Measurements from ENCODE around the gene CELF4. TPM values are rescaled to one million over a fixed set of nuclear protein-coding genes. Genes with fewer than 3 reads are reported as not detected.

CELF4 gene
- total RNA-seq, 1 donor from 2014 or later: not detected

DNA sequence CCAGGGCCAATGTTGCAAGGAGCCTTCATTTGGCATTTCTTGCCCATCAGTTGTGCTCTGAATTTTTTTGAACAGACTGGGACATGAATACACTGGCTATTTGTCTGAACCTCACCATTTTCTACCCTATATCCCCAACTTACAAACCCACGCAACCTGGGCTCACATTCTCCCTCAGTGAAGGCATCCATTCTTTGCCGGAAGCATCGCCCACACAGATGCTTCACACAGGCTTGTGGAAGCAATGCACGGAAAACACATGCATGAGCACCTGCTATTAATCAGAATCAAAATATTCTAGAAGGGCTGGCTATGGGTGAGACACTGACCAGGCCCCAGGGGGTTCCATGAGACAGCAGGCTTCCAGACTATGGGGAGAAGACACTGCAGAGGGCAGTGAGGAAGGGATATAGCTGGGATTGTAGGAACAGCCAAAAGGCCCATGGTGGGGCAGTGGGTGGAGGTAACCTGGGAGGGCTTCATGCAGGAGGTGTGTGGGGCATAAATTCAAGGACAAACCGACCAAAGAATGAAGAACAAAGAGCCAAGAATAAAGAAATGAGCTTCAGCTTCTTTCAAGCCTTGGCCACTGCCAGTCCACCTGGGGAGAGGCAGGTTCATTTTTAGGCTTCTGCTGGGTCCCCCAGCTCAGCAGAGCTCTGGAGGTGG lies 261.5 kb downstream of the CELF4 start:
- DNase-seq (ENCODE audit: low spot score) (no peak), ATAC-seq (no peak)

DNA sequence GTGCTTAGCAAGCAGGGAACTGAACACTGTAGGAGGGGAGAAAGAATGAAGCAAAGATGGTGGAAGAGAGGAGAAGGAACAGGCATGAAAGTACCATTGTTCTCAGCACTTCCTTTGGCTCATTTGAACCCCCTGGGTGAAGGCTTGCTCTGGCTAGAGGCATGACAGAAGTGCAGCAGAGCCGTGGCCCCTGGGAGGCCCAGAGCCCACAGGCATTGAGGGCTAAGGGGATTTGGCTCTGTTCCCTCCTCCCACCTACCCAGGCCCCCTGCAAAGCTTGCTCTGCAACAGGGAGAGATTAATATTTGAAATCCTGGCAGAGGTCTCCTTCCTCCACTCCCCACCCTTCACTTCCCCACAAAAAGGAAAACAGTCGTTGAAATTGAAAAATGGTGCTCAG lies 262.6 kb downstream of the CELF4 start:
- DNase-seq (ENCODE audit: low spot score) (no peak), ATAC-seq (no peak)

DNA sequence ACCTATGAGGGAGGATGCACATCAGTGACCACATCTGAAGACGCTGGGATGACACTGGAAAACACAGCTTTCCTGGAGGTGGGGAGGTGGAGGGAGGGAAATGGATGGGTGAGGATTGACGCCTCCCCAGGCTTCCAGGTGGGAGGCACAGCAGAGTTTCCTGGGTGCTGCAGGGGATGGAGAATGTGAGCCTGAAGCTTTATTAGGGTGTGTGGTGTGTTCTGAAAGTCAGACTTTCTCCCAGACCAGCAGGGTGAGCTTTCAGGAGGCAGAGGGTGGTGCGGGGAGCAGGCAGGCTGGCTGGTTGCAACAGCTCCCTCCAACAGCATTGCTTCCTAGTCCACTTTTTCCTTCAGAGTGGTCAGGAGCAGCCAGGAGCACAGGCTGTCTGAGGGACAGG lies 263.1 kb downstream of the CELF4 start:
- DNase-seq (ENCODE audit: low spot score): no peak
- ATAC-seq: no peak

DNA sequence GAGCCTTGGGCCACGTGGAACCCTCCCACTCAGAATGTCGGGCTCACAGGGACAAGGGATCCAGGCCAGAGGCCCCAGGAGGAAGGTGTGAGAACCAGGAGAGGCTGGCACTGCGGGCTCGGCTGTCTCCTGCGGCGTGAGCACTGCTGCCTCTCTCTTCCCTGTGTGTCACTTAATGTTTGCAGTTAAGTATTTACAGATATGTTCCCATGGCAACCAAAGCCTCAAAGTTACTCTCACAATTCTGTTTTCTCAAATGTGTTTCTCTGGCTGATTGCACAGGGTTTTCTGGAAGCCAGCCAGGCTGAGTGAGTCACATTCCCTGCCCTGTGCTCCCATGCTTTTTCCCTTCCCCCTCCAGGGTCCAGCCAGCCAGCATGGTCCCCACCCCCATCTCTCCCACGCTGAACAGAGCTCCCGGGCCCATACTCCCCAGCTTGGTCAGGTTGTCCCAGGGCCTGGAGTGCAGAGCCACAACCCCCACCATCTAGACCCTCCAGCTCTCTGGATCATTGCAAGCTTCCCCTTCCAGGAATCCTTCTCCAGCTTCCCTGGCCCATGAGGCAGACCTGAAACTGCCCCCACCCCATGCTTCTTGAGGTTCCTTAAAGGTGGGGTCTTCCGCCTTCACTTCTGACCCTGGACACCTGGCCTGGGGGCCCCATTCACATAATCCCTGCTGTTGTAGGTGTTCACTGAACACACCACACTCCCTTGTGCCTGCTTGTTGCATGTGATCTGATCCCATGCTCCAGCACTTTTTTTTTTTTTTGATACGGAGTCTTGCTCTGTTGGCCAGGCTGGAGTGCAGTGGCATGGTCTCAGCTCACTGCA lies 265.9 kb downstream of the CELF4 start:
- DNase-seq (ENCODE audit: low spot score) (peak; percentile 84), ATAC-seq (peak; percentile 87)

DNA sequence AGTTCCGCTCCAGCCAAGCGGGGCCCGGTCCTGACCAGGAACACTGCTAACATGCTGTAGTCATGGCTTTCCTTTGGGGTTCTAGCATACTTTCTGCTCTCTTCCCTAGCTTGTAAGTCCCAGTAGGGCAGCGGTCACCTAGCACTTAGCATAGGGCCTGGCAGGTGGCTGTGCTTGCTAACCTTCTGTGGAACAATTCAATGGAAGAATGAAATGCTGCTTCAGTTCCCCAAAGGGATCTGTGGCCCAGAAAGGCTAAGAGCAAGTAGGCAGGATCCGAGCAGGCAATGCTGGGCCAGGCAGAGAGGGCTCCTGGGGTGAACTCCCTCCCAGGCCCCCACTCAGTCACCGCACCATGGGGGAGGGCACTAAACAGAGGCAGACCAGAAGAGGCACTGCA lies 266.8 kb downstream of the CELF4 start:
- no peak for ATAC-seq

DNA sequence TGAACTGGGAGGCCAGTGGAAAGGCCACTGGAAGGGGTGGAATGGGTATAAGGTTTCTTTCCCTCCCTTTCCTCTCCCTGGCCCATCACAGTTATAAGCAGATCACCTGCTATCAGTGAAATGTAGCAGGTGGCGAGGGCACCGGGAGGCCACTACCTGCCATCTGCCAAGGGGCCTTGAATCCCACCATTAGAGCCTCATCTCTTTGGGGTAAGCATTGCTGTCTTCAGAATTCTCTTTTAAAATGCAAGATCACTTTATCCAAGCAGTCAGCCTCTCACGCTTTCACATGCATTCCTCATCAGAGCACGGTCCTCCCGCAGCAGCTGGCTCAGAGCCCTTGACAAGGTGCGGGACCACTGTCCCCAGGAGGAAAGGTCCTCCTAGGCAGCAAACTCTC lies 268.5 kb downstream of the CELF4 start:
- ATAC-seq (no peak), DNase-seq (ENCODE audit: low spot score) (no peak)

More for the DNA sequence above, 266.8 kb downstream of the CELF4 start:
- DNase-seq (ENCODE audit: low spot score): no peak

DNA sequence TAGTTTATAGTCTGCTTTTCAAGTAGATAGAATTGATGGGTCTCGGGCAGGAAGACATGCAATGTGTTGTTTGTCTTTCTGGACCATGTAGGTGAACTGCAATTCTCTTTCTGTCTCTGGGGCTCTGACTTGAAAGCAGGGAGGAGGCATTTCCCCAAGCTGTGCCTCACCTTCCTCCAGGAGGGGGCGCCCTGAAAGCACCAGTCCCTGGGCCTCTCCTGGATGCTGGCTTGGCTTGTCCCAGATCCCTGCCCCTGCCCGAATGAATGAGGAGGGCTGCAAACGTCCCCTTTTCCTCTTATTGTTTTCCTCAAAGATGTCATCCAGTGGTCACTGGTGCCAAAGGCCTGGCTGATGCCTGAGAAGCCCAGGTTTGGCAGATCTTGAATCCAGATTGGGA lies 270.6 kb downstream of the CELF4 start:
- DNase-seq (ENCODE audit: low spot score) (no peak), ATAC-seq (no peak)

DNA sequence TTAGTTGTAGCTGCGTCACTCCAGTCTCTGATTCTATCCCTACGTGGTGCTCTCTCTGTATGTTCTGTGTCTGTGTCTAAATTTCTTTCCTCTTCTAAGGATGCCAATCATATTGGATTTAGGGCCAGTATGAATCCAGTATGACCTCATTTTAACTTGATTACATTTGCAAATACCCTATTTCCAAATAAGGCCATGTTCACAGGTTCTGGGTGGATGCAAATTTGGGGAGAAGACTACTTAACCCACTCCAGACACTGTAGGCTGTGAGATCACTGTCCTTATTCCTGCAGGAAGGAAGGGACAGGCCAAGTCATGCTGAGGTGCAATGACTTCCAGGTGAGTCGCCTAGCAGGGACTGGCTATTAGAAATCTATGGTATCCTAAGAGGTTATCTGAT lies 272.2 kb downstream of the CELF4 start:
- ATAC-seq: no peak
- no peak for DNase-seq (ENCODE audit: low spot score)

DNA sequence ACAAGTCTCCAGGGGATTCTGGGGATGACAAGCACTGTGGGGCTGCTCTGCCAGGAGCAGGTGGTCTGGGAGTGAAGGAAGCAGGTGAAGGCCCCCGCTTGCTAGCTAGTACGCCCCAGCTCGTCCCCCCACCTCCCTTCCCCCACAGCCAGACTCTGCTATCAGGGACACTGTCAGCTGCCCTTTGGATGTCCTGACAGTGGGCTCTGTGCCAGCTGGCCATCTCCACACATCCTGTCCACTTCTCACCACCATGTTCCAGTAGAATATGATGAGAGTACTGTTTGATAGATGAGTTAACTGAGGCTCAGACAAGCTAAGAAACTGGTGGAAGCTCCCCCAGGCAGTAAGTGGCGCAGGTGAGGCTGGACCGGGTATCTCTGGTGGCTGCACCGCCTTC lies 276.2 kb downstream of the CELF4 start:
- ATAC-seq (peak; percentile 33), DNase-seq (ENCODE audit: low spot score) (peak; percentile 47)

DNA sequence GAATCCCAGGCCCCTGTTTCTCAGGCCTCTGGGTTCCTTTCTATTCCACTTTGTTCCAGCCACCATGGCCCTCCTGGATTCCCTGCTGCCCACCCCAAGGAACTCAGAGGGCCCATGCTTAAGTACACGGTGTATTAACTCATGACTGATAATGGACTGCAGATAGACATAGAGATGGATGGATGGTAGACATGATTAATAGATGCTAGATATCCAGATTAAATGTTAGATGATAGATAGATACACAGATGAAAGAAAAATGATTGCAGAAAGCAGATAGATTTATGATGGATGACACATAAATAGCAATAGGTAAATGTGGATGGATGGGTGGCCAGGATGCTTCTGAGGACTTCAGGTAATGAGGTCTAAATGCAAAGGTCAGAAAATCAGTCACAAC lies 278.0 kb downstream of the CELF4 start:
- ATAC-seq: no peak
- no peak for DNase-seq (ENCODE audit: low spot score)

DNA sequence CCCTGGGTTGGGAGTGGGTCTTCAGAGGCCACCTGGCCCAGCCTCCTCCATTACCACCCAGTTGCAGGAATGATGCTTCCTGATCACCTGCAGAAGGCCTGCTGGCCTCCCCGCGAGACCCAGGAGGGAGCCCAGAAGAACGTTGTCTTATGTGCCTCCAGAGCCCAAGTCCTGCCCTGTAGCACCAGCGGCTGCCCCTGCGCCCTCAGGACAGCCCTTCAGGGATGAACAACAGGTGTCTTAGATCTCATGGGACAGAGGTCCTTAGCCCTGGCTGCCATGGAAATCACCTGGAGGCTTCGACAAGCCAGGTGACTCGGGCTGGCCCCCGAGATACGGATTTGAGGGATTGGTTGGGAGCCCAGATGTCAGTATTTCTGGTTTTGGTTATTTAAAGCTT lies 278.8 kb downstream of the CELF4 start:
- no peak for ATAC-seq
- DNase-seq (ENCODE audit: low spot score): no peak

DNA sequence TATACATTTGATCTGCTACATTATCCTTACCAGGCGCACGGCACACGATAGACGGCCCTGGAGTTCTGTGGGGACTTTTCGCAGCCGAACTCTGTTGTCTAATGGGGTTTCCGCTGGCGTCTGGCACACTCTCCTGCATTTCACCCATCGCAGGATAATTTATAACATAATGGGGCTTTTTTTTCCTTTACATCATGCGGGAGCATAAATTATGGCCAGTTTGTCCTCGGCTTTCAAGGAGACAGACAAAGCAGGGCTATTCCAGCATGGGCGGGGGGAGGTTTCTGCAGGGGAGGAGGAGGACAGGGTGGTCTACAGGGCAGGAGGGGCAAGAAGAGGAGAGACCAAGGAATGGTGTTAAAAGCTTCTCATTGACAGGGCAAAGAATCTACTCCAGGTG lies 279.8 kb downstream of the CELF4 start:
- no peak for DNase-seq (ENCODE audit: low spot score)
- ATAC-seq: no peak

DNA sequence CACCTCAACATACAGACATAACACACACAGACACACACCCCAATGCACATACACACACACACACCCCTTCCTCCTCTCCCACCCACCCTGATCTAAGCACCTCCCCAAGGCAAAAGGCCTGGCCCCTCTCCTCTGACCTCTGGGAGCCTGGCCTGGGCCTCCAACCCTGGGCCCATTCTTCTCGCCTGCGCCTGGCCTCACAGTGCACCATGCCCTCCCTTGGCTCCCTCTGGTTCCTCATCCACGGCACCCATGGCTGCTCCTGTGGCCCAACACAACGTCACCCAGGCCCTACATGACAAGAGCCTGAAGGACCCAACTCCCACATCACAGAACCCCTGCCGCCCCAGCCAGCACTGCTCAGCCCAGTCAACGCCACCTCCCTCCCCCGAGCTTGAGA lies 281.3 kb downstream of the CELF4 start:
- no peak for DNase-seq (ENCODE audit: low spot score)
- ATAC-seq: no peak

DNA sequence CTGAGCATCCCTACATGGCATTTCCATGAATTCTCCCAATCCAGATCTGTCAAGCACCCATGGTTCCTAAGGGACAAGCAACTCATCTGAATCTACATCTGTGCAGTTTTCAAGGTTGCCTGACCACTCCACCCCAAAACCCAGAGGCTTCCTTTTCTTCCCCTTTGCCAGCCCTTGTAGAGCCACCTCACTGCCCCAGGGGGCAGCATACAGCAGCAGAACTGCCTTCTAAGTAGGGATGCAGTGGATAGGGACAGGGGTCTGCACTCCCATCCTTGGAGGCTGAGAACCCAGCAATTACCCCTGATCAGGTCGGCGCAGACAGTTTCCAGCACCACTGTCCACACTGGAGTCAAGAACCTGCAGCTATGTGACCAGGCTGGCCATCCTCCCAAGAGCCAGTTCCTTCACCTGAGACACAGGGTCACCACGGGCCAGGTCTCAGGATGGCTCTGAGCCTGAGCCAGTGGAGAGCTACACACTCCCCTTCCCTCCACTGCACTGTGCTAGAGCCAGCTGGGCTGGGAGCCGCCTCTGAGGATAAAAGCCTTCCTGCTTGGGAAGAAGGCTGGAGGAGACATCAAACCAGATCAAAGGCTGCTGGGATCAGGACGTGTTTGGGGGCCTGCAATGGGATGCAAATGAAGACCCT lies 283.1 kb downstream of the CELF4 start:
- no peak for DNase-seq (ENCODE audit: low spot score)

DNA sequence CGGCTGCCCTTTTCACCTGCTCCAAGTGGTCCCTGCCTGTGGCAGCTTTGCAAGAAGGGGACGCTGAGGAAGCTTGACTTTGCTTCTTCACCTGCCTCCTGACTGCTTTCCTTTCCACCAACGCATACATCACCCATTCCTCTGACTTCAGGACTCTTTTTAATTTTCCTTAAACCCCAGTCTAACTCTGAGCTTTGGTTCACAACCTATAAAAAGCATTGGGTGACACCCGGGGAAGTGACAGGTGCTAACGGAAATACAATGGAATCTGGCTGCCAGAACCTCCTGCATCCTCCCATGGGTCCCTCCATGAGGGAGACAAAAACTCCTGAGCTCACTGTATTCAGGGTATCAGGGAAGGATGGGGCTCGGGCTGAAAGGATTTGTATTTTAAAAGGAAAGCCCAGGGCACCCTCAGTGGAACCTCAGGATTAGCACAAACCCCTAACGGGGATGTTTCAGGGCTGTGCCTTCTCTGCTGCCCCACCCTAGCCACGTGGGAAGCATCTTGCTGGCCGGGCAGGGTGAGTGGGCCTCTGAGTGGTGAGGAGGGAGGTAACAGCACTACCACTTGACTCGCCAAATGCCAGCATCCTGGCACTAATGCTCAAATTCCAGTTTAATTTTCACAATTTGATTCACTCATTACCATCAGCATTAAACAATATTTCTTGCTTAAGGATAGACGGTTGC lies 284.8 kb downstream of the CELF4 start:
- no peak for DNase-seq (ENCODE audit: low spot score)
- no peak for ATAC-seq

More for the DNA sequence above, 283.1 kb downstream of the CELF4 start:
- no peak for ATAC-seq

DNA sequence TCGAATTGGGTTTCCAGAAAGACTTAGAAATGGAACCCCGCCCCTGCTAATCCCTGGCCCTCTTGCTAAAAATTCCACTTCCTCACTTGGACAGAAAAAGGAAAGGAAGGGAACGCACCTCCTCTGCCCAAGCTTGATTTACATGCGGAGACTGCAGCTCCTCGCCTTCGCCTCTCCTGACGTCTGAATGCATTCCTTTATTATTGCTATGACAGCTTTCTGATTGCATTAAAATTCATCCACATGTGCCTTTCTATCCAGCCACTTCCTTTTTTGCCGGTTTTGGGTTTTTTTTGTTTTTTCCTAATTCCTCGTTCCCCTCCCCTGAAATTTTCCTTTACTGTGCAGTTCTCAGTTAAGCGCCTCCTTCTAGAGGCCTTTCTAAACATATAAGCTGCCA lies 287.8 kb downstream of the CELF4 start:
- DNase-seq (ENCODE audit: low spot score) (no peak), ATAC-seq (no peak)

DNA sequence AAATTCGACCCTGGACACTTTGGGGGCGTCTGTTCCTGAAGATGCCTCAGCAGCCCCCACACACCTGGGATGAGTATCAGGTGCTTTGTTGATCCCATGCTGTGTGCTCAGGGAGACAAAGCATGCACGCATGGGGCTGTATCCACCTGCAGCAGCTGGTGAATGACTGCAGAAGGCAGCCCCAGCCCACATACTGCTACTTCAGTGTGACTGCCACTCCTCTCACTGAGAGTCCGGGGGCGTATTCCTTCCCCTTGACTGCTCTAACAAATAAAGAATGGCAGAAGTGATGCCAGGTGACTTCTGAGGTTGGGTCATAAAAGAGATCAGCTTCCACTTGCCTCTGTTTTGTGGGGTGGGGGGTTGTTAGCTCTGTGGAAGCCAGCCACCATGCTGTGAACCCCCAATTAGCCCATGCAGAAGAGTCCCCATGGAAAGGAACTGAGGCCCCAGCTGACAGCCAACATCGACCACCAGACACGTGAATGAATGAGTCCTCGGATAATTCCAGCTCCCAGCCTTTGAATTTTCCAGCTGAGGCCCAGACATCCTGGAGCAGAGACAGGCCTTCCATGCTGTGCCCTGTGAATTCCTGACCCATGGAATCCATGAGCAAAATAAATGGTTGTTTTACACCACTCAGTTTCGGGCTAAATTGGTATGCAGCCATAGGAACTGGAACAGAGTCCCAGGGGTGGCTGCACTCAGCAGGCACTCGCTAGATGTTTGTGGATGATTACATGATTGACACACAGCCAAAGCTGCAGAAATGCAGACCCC lies 289.3 kb downstream of the CELF4 start:
- ATAC-seq (no peak), DNase-seq (ENCODE audit: low spot score) (no peak)

DNA sequence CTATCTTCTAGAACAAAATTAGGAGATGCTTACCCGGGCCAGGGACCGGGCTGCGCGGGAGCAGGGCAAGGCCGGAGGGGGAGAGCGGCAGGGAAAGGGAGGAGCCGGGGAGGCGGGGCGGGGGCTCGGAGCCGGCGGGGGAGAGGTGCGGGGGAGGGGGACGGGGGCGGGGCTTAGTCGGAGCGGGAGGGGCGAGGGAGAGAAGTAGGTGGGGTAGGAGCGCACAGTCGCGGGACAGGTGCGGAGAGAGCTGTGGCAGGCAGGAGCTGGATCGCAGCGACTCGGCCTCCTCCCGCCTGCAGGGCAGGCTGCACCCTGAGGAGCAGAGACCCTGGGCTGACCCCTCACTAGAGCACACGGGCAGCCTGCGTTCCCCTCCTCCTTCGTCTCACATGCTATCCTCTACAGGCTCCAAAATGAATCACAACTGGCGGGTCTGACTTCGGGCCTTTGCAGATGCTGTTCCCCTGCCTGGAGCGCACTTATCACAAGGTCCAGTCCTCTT lies 290.3 kb downstream of the CELF4 start:
- DNase-seq (ENCODE audit: low spot score) (no peak), ATAC-seq (no peak)

DNA sequence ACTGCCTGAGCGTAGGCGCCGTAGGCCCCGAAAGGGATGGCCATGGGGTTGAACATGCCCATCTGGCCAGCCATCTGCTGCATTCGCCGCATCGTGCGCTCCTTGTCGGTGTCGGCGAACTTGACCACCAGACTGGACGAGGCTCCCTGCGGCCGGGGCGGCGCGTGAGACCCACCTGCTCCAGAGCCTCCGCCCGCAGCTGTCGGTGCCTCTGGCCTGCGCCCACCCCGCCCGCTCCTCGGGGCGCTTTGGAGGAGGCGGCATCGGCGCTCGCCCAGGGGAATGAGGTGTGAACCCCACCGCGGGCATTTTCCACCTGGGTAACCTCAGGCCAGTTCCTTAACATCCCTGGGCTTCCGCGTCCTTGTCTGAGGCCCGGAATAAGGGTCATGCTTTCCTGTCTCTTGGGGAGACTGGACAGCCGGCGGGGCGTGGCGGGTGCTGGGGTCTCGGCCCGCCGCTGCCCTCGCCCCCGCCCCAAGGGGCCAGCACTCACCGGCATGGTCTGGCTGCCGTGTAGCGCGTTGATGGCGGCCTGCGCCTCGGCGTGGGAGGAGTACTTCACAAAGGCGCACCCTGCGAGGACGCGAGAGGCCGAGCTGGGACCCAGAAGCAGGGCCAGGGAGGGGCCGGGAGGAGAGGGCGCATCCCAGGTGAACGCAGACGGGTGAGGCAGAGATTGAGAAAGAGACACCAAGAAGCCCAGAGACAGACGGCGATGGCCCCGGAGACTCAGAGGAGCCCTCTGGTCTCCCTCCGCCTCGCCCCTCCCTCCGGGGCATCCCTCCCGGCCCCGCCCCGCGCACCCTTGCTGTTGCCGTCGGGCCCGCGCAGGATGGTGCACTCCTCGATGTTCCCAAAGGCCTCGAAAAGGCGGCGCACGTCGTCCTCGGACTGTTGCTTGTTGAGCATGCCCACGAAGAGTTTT lies 291.0 kb downstream of the CELF4 start:
- no peak for ATAC-seq
- DNase-seq (ENCODE audit: low spot score): no peak

Data from left lobe of liver (tissue), 2 donors.